Liver (tissue), 9 donors: ENCODE measurements around the gene CHAT. TPM values are rescaled to one million over a fixed set of nuclear protein-coding genes. Genes with fewer than 3 reads are reported as not detected.

ENCODE experiments used
- DNase-seq: peaks from one replicate; pipeline ENCODE4 v3.0.0-alpha.2; 2017; ENCODE audit warnings: low spot score
- H3K27ac ChIP-seq, 2 donors: one replicate each; pipeline ENCODE4 v1.7.0; 2013; ENCODE audit warnings: inconsistent platforms in 2 of 2, low read length in 2 of 2, control low read depth in 1 of 2, low read depth in 1 of 2, mild to moderate bottlenecking in 1 of 2
- H3K27me3 ChIP-seq, 4 donors: one replicate each; pipeline versions ENCODE4 v1.6.1 to v1.7.0; 2013; ENCODE audit warnings: low read length in 3 of 4, inconsistent platforms in 1 of 4, mild to moderate bottlenecking in 1 of 4, moderate library complexity in 1 of 4; ENCODE audit not compliant: control insufficient read depth in 4 of 4, insufficient read depth in 4 of 4
- H3K36me3 ChIP-seq, 4 donors: one replicate each; pipeline versions ENCODE4 v1.6.1 to v1.7.0; 2013; ENCODE audit warnings: low read length in 3 of 4, mild to moderate bottlenecking in 3 of 4, low read depth in 1 of 4, moderate library complexity in 1 of 4; ENCODE audit not compliant: control insufficient read depth in 4 of 4, insufficient read depth in 3 of 4
- H3K4me1 ChIP-seq, 4 donors: one replicate each; pipeline versions ENCODE4 v1.6.1 to v1.7.0; 2013; ENCODE audit warnings: low read length in 3 of 4, mild to moderate bottlenecking in 3 of 4, moderate library complexity in 1 of 4; ENCODE audit not compliant: control insufficient read depth in 4 of 4, insufficient read depth in 4 of 4
- H3K4me3 ChIP-seq, 3 donors: one replicate each; pipeline versions ENCODE4 v1.6.1 to v1.7.0; 2013; ENCODE audit warnings: low read length in 3 of 3, control low read depth in 1 of 3, low read depth in 1 of 3, mild to moderate bottlenecking in 1 of 3
- H3K9ac ChIP-seq, 2 donors: one replicate each; pipeline ENCODE4 v1.7.0; 2013; ENCODE audit warnings: low read length in 2 of 2, mild to moderate bottlenecking in 2 of 2, moderate library complexity in 2 of 2, control low read depth in 1 of 2, low read depth in 1 of 2
- H3K9me3 ChIP-seq, 4 donors: one replicate each; pipeline versions ENCODE4 v1.6.1 to v1.7.0; 2013; ENCODE audit warnings: low read length in 3 of 4; ENCODE audit not compliant: control insufficient read depth in 4 of 4
- EGR1 ChIP-seq, 2 donors: IDR thresholded peaks; 2 replicates each; pipeline ENCODE4 v1.6.1; 2016 to 2018; ENCODE audit warnings: antibody characterized with exemption in 2 of 2, low read depth in 2 of 2
- FOXA1 ChIP-seq: IDR thresholded peaks from 2 replicates; pipeline ENCODE4 v1.6.1; 2016; ENCODE audit warnings: antibody characterized with exemption
- FOXA2 ChIP-seq: IDR thresholded peaks from 2 replicates; pipeline ENCODE4 v1.6.1; 2016; ENCODE audit warnings: antibody characterized with exemption
- HNF4A ChIP-seq, 2 donors: conservative IDR thresholded peaks; 2 replicates each; pipeline ENCODE4 v1.6.1; 2016; ENCODE audit warnings: antibody characterized with exemption in 2 of 2, mild to moderate bottlenecking in 2 of 2
- HNF4G ChIP-seq: IDR thresholded peaks from 2 replicates; pipeline ENCODE4 v1.6.1; 2016; ENCODE audit warnings: antibody characterized with exemption
- JUND ChIP-seq, 2 donors: IDR thresholded peaks; 2 replicates each; pipeline ENCODE4 v1.6.1; 2016; ENCODE audit warnings: antibody characterized with exemption in 2 of 2
- NR2F2 ChIP-seq: IDR thresholded peaks from 2 replicates; pipeline ENCODE4 v1.6.1; 2016; ENCODE audit warnings: antibody characterized with exemption
- RAD21 ChIP-seq, 2 donors: IDR thresholded peaks; 2 replicates each; pipeline ENCODE4 v1.6.1; 2016; ENCODE audit warnings: antibody characterized with exemption in 2 of 2, mild to moderate bottlenecking in 2 of 2
- REST ChIP-seq: IDR thresholded peaks from 2 replicates; pipeline ENCODE4 v1.6.1; 2016; ENCODE audit warnings: antibody characterized with exemption, mild to moderate bottlenecking
- SP1 ChIP-seq: IDR thresholded peaks from 2 replicates; pipeline ENCODE4 v1.6.1; 2018; ENCODE audit warnings: antibody characterized with exemption, mild to moderate bottlenecking
- TAF1 ChIP-seq: conservative IDR thresholded peaks from 2 replicates; pipeline ENCODE4 v1.6.1; 2016; ENCODE audit warnings: antibody characterized with exemption, mild to moderate bottlenecking
- ZBTB33 ChIP-seq: IDR thresholded peaks from 2 replicates; pipeline ENCODE4 v1.6.1; 2016; ENCODE audit warnings: antibody characterized with exemption
- WGBS: extraction: QIAGEN DNeasy Blood & Tissue Kit; methylation state at CpG from one replicate; pipeline ENCODE4 v1.1.7; 2013; 5-methylcytosine and 5-hydroxymethylcytosine counted together
- polyA plus RNA-seq, 2 donors: library from polyadenylated mRNA; stranded (reverse) in 1 of 2; unstranded in 1 of 2; fragments of 200-250 nt in 1 of 2; fragments of >200 nt in 1 of 2; fragmentation: Nextera tagmentation in 1 of 2; extraction: Ambion mirVana in 1 of 2; gene quantifications; one replicate each; pipeline versions ENCODE4 v1.2.1 to v1.2.3, GENCODE V29; 2013 to 2015
- total RNA-seq, 2 donors: library from RNA; depleted of rRNA; stranded (reverse); fragments of >200 nt; gene quantifications; one replicate each; pipeline ENCODE4 v1.2.3, GENCODE V29; 2014
- TF ChIP-seq, protein P1 (sequence below): IDR thresholded peaks from 2 replicates; pipeline ENCODE4 v1.6.1; 2016; ENCODE audit warnings: antibody characterized with exemption
- TF ChIP-seq, protein P2 (sequence below): IDR thresholded peaks from 2 replicates; pipeline ENCODE4 v1.6.1; 2016; ENCODE audit warnings: antibody characterized with exemption
- donor health status: healthy.
- donor health status: healthy.
- donor health status: healthy.
- donor health status: healthy.
- donor health status: healthy.

The CHAT gene
- total and polyA plus RNA-seq, 4 donors: not detected

DNA sequence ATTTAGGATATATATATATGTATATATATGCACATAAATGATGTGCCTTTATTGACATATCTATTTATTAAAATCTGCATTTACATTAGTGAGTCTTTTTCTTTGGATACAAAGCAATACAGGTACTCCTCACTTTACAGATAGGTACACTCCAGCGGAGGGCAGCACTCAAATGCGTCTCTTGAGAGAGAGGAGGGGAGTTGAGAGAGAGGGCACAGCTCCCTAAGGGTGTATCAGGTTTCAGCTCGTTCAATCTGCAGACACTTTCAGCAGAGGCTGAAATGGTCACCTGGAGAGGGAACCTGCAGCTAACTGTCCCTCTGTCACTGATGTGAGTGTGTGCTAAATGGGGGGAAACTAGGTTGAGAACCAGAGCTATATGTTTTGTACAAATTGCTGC lies 87.2 kb downstream of the CHAT start:
- no peak for TF ChIP-seq SP1
- TF ChIP-seq JUND (IDR thresholded peaks at IDR 0.05): no peak
- no peak for TF ChIP-seq FOXA1
- TF ChIP-seq, protein P1, sequence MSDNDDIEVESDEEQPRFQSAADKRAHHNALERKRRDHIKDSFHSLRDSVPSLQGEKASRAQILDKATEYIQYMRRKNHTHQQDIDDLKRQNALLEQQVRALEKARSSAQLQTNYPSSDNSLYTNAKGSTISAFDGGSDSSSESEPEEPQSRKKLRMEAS: no peak
- no peak overlapping the region for H3K27ac ChIP-seq
- DNase-seq: no peak
- H3K4me3 ChIP-seq: no peak overlapping the region
- no peaks in the 10 kb centered on the region for H3K27me3 ChIP-seq
- H3K36me3 ChIP-seq: no peaks in the 10 kb centered on the region
- WGBS: 22% methylated on average over 3 of the region's 3 CpGs
- H3K9ac ChIP-seq: no peak overlapping the region
- no peaks in the 10 kb centered on the region for H3K4me1 ChIP-seq
- H3K9me3 ChIP-seq: peaks cover 0 to 1% (median 0%) of the 10 kb centered on the region in 4 donors

- Histone ChIP-seq H3K36me3 (no peaks in the 10 kb centered on the region), H3K9me3 (peaks cover 0 to 1% (median 0%) of the 10 kb centered on the region in 4 donors), H3K9ac (no peak overlapping the region), H3K27ac (no peak overlapping the region), H3K4me1 (no peaks in the 10 kb centered on the region), H3K4me3 (no peak overlapping the region), H3K27me3 (no peaks in the 10 kb centered on the region)
- 76% methylated on average over 3 of the region's 3 CpGs for WGBS
- no peak for DNase-seq
- TF ChIP-seq HNF4G (no peak), REST (no peak), NR2F2 (no peak), FOXA2 (no peak), HNF4A (conservative IDR thresholded peaks at IDR 0.05) (no peak), RAD21 (IDR thresholded peaks at IDR 0.05) (no peak), ZBTB33 (no peak), FOXA1 (no peak), EGR1 (IDR thresholded peaks at IDR 0.05; ENCODE audit: low read depth in 2 of 2) (no peak), TAF1 (no peak)
- TF ChIP-seq, protein P2, sequence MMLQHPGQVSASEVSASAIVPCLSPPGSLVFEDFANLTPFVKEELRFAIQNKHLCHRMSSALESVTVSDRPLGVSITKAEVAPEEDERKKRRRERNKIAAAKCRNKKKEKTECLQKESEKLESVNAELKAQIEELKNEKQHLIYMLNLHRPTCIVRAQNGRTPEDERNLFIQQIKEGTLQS: no peak
- TF ChIP-seq, protein P1: no peak
Measured at GRCh38 chr10:49707585-49707984, 93.7 kb downstream of the CHAT start.
